Osteoblast (primary cell): ENCODE results near the gene PTPRC. TPM values are rescaled to one million over a fixed set of nuclear protein-coding genes. Genes with fewer than 3 reads are reported as not detected.
A peak's percentile ranks its signal among the peaks of the same experiment; 100 is the strongest.

Experiments
- DNase-seq: peaks from one replicate; pipeline ENCODE4 v3.0.0; 2011; ENCODE audit warnings: low spot score, mixed read lengths; ENCODE audit not compliant: insufficient read length; ENCODE audit errors: missing footprints
- H2AFZ ChIP-seq: 2 replicates; pipeline ENCODE4 v1.6.0; 2011; ENCODE audit warnings: mild to moderate bottlenecking, low read length
- H3K27ac ChIP-seq: 2 replicates; pipeline ENCODE4 v1.5.1; 2011; ENCODE audit warnings: mild to moderate bottlenecking, low read depth, low read length, moderate library complexity
- H3K27me3 ChIP-seq: 2 replicates; pipeline ENCODE4 v1.6.0; 2012; ENCODE audit warnings: mild to moderate bottlenecking, control low read depth, inconsistent platforms, low read length, moderate library complexity; ENCODE audit not compliant: insufficient read depth
- H3K36me3 ChIP-seq: 2 replicates; pipeline ENCODE4 v1.5.1; 2011; ENCODE audit warnings: mild to moderate bottlenecking, low read length, control low read depth, moderate library complexity; ENCODE audit not compliant: insufficient read depth
- H3K4me1 ChIP-seq: 2 replicates; pipeline ENCODE4 v1.5.1; 2011; ENCODE audit warnings: mild to moderate bottlenecking, low read length, control low read depth, moderate library complexity; ENCODE audit not compliant: insufficient read depth
- H3K4me2 ChIP-seq: 2 replicates; pipeline ENCODE4 v1.6.0; 2011; ENCODE audit warnings: mild to moderate bottlenecking, low read length; ENCODE audit not compliant: insufficient read depth
- H3K4me3 ChIP-seq: fragments of 200-600 bp; sonication (generic); 3 replicates; pipeline ENCODE4 v1.5.1; 2012; ENCODE audit warnings: mild to moderate bottlenecking, low read length, inconsistent platforms; ENCODE audit not compliant: insufficient read depth
- H3K79me2 ChIP-seq: 2 replicates; pipeline ENCODE4 v1.6.0; 2012; ENCODE audit warnings: mild to moderate bottlenecking, low read length, control low read depth, inconsistent platforms; ENCODE audit not compliant: insufficient read depth
- H3K9me3 ChIP-seq: 2 replicates; pipeline ENCODE4 v1.5.1; 2011; ENCODE audit warnings: low read depth, low read length, control low read depth
- H4K20me1 ChIP-seq: 2 replicates; pipeline ENCODE4 v1.6.0; 2012; ENCODE audit warnings: mild to moderate bottlenecking, low read length, control low read depth; ENCODE audit not compliant: insufficient read depth
- total RNA-seq: library from RNA; depleted of rRNA; stranded (reverse); fragments of >200 nt; gene quantifications from 2 replicates; pipeline ENCODE4 v1.2.3, GENCODE V29; 2012
- TF ChIP-seq, protein P1 (sequence below): IDR thresholded peaks from 2 replicates; pipeline ENCODE4 v1.5.1; 2011; ENCODE audit warnings: mild to moderate bottlenecking, low read depth, low read length, moderate library complexity; ENCODE audit errors: extremely low read depth

The PTPRC gene, protein sequence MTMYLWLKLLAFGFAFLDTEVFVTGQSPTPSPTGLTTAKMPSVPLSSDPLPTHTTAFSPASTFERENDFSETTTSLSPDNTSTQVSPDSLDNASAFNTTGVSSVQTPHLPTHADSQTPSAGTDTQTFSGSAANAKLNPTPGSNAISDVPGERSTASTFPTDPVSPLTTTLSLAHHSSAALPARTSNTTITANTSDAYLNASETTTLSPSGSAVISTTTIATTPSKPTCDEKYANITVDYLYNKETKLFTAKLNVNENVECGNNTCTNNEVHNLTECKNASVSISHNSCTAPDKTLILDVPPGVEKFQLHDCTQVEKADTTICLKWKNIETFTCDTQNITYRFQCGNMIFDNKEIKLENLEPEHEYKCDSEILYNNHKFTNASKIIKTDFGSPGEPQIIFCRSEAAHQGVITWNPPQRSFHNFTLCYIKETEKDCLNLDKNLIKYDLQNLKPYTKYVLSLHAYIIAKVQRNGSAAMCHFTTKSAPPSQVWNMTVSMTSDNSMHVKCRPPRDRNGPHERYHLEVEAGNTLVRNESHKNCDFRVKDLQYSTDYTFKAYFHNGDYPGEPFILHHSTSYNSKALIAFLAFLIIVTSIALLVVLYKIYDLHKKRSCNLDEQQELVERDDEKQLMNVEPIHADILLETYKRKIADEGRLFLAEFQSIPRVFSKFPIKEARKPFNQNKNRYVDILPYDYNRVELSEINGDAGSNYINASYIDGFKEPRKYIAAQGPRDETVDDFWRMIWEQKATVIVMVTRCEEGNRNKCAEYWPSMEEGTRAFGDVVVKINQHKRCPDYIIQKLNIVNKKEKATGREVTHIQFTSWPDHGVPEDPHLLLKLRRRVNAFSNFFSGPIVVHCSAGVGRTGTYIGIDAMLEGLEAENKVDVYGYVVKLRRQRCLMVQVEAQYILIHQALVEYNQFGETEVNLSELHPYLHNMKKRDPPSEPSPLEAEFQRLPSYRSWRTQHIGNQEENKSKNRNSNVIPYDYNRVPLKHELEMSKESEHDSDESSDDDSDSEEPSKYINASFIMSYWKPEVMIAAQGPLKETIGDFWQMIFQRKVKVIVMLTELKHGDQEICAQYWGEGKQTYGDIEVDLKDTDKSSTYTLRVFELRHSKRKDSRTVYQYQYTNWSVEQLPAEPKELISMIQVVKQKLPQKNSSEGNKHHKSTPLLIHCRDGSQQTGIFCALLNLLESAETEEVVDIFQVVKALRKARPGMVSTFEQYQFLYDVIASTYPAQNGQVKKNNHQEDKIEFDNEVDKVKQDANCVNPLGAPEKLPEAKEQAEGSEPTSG (N-terminal part only)
- total RNA-seq, result under 0.01 and 1.1 TPM in 2 replicates

GRCh38 chr1:198638894-198639635 is at the start of gene PTPRC:
PTPRC (plus strand) TSS chr1:198639040; CDS start chr1:198639269, 229 bp downstream.
- Histone ChIP-seq H3K36me3 (no peaks in the 10 kb centered on the region), H3K4me1 (no peaks in the 10 kb centered on the region), H2AFZ (peak within 1 kb of the TSS; percentile 38), H3K27ac (no peak within 1 kb of the TSS), H3K9me3 (no peaks in the 10 kb centered on the region), H3K27me3 (no peaks in the 10 kb centered on the region), H3K4me3 (no peak within 1 kb of the TSS), H3K79me2 (no peaks in the 10 kb centered on the region), H4K20me1 (no peaks in the 10 kb centered on the region), H3K4me2 (no peak within 1 kb of the TSS)
- TF ChIP-seq, protein P1, sequence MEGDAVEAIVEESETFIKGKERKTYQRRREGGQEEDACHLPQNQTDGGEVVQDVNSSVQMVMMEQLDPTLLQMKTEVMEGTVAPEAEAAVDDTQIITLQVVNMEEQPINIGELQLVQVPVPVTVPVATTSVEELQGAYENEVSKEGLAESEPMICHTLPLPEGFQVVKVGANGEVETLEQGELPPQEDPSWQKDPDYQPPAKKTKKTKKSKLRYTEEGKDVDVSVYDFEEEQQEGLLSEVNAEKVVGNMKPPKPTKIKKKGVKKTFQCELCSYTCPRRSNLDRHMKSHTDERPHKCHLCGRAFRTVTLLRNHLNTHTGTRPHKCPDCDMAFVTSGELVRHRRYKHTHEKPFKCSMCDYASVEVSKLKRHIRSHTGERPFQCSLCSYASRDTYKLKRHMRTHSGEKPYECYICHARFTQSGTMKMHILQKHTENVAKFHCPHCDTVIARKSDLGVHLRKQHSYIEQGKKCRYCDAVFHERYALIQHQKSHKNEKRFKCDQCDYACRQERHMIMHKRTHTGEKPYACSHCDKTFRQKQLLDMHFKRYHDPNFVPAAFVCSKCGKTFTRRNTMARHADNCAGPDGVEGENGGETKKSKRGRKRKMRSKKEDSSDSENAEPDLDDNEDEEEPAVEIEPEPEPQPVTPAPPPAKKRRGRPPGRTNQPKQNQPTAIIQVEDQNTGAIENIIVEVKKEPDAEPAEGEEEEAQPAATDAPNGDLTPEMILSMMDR, result no peak
- DNase-seq, result no peak

GRCh38 chr1:198590454-198590853 is 48.4 kb upstream of the PTPRC start:
- DNase-seq, result no peak
- H3K4me2 ChIP-seq, result no peak overlapping the region
- H3K79me2 ChIP-seq, result no peaks in the 10 kb centered on the region
- peaks cover 4% of the 10 kb centered on the region for H3K9me3 ChIP-seq
- no peak overlapping the region for H2AFZ ChIP-seq
- H3K36me3 ChIP-seq, result no peaks in the 10 kb centered on the region
- no peaks in the 10 kb centered on the region for H3K4me1 ChIP-seq
- TF ChIP-seq, protein P1, result no peak
- no peak overlapping the region for H3K27ac ChIP-seq
- H3K4me3 ChIP-seq, result no peak overlapping the region
- H3K27me3 ChIP-seq, result no peaks in the 10 kb centered on the region
- no peaks in the 10 kb centered on the region for H4K20me1 ChIP-seq

GRCh38 chr1:198595765-198596164 is 43.1 kb upstream of the PTPRC start:
- DNase-seq, result no peak
- no peaks in the 10 kb centered on the region for H3K9me3 ChIP-seq
- no peak overlapping the region for H3K4me2 ChIP-seq
- TF ChIP-seq, protein P1, result no peak
- H2AFZ ChIP-seq, result peak overlapping the region; percentile 49
- peaks cover 3% of the 10 kb centered on the region for H3K4me1 ChIP-seq
- no peaks in the 10 kb centered on the region for H4K20me1 ChIP-seq
- no peaks in the 10 kb centered on the region for H3K79me2 ChIP-seq
- no peak overlapping the region for H3K27ac ChIP-seq
- no peak overlapping the region for H3K4me3 ChIP-seq
- no peaks in the 10 kb centered on the region for H3K27me3 ChIP-seq
- H3K36me3 ChIP-seq, result no peaks in the 10 kb centered on the region
